Measurements from ENCODE around the gene FBXO48. TPM values are rescaled to one million over a fixed set of nuclear protein-coding genes. Genes with fewer than 3 reads are reported as not detected.

Gene FBXO48
- total RNA-seq, 4 donors from 2014 or later, result 0.61 to 0.95 (median 0.64) TPM

GRCh38 chr2:68483011-68483410, 15.9 kb upstream of the FBXO48 start:
- H3K27me3 ChIP-seq, result no peaks in the 10 kb centered on the region
- no peaks in the 10 kb centered on the region for H3K9me3 ChIP-seq
- no peak overlapping the region for H3K27ac ChIP-seq
- 93 to 100% methylated on average over 1 to 3 of the region's 3 CpGs for WGBS, 2 donors
- peaks cover 0 to 9% (median 0%) of the 10 kb centered on the region in 3 donors for H3K4me1 ChIP-seq
- H3K36me3 ChIP-seq, result no peaks in the 10 kb centered on the region
- H3K4me3 ChIP-seq, result no peak overlapping the region
- DNase-seq, result no peak
- intact Hi-C loops (cut with DNase I), result loop anchor here (5.0 to 10.0 kb wide), 2 partner anchors 232 to 444 kb away; no protein-coding TSS in a partner anchor
- TF ChIP-seq, protein P1, sequence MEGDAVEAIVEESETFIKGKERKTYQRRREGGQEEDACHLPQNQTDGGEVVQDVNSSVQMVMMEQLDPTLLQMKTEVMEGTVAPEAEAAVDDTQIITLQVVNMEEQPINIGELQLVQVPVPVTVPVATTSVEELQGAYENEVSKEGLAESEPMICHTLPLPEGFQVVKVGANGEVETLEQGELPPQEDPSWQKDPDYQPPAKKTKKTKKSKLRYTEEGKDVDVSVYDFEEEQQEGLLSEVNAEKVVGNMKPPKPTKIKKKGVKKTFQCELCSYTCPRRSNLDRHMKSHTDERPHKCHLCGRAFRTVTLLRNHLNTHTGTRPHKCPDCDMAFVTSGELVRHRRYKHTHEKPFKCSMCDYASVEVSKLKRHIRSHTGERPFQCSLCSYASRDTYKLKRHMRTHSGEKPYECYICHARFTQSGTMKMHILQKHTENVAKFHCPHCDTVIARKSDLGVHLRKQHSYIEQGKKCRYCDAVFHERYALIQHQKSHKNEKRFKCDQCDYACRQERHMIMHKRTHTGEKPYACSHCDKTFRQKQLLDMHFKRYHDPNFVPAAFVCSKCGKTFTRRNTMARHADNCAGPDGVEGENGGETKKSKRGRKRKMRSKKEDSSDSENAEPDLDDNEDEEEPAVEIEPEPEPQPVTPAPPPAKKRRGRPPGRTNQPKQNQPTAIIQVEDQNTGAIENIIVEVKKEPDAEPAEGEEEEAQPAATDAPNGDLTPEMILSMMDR (IDR thresholded peaks at IDR 0.05), result no peak
- no peak for TF ChIP-seq POLR2A (IDR thresholded peaks at IDR 0.05)

GRCh38 chr2:68482296-68482820, 15.3 kb upstream of the FBXO48 start:
- Histone ChIP-seq H3K4me1 (peaks cover 0 to 6% (median 0%) of the 10 kb centered on the region in 3 donors), H3K27ac (no peak overlapping the region), H3K9me3 (no peaks in the 10 kb centered on the region), H3K4me3 (no peak overlapping the region), H3K27me3 (no peaks in the 10 kb centered on the region), H3K36me3 (no peaks in the 10 kb centered on the region)
- no peak for DNase-seq
- 38 to 86% methylated on average over 1 of the region's 2 CpGs for WGBS, 2 donors
- TF ChIP-seq POLR2A (IDR thresholded peaks at IDR 0.05), result no peak
- TF ChIP-seq, protein P1 (IDR thresholded peaks at IDR 0.05), result no peak
- intact Hi-C loops (cut with DNase I), result loop anchor here (5.0 to 10.0 kb wide), 2 partner anchors 232 to 445 kb away; no protein-coding TSS in a partner anchor

GRCh38 chr2:68478688-68479087, 11.6 kb upstream of the FBXO48 start:
- H3K4me3 ChIP-seq, result no peak overlapping the region
- H3K36me3 ChIP-seq, result no peaks in the 10 kb centered on the region
- peaks cover 0 to 18% (median 0%) of the 10 kb centered on the region in 3 donors for H3K4me1 ChIP-seq
- TF ChIP-seq, protein P1 (IDR thresholded peaks at IDR 0.05), result no peak
- TF ChIP-seq POLR2A (IDR thresholded peaks at IDR 0.05), result no peak
- no peaks in the 10 kb centered on the region for H3K9me3 ChIP-seq
- H3K27me3 ChIP-seq, result no peaks in the 10 kb centered on the region
- intact Hi-C loops (cut with DNase I), result no loop called here
- 80 to 90% methylated on average over 1 of the region's 1 CpG for WGBS, 2 donors
- no peak for DNase-seq
- no peak overlapping the region for H3K27ac ChIP-seq

DNA sequence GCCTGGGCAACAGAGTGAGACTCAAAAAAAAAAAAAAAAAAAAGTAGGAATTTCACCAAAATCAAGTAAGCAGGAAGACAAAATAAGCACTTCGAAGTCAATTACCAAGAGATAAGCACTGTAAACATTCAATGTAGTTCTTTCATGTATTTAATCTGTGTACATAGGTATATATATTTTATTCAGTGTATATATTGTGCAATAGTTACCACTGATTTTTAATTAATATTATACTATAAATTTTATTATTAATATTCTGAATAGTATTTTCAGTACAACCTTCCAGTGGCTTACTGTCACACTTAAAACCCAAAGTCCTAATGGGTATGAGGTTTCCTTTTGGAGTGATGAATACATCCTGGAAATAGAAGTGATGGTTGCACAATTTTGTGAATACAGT, 9.4 kb upstream of the FBXO48 start:
- Histone ChIP-seq H3K9me3 (no peaks in the 10 kb centered on the region), H3K27me3 (no peaks in the 10 kb centered on the region), H3K36me3 (no peaks in the 10 kb centered on the region), H3K4me1 (peaks cover 0 to 12% (median 0%) of the 10 kb centered on the region in 3 donors), H3K4me3 (no peak overlapping the region), H3K27ac (no peak overlapping the region)
- TF ChIP-seq POLR2A (IDR thresholded peaks at IDR 0.05), result no peak
- TF ChIP-seq, protein P1 (IDR thresholded peaks at IDR 0.05), result no peak
- intact Hi-C loops (cut with DNase I), result no loop called here
- DNase-seq, result no peak
- WGBS, 2 donors, result 91 to 94% methylated on average over 1 of the region's 1 CpG

DNA sequence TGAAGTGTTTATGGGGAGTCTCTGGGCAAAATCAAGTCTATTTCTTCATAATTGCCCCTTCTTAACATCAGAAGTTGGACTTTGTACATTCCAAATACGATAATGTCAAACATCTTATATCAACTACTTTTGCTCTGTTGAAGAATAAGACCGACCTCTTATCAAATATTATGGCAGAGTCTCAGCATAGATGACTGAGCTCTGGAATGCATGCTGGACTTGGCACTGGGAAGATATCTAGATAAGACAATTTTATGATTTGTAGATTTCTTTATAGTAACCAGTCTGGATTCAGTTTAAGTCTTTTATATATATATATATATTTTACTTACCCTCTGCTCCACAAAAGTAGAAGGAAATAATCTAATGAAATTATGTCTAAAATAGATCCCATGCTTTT, 8.5 kb upstream of the FBXO48 start:
- Histone ChIP-seq H3K9me3 (no peaks in the 10 kb centered on the region), H3K27ac (peak overlapping the region in 2 of 4 donors; percentile 26 to 36), H3K4me1 (peaks cover 0 to 12% (median 0%) of the 10 kb centered on the region in 3 donors), H3K36me3 (no peaks in the 10 kb centered on the region), H3K4me3 (no peak overlapping the region), H3K27me3 (no peaks in the 10 kb centered on the region)
- intact Hi-C loops (cut with DNase I), result no loop called here
- 88 to 97% methylated on average over 2 of the region's 2 CpGs for WGBS, 2 donors
- DNase-seq, result no peak
- no peak for TF ChIP-seq POLR2A (IDR thresholded peaks at IDR 0.05)
- TF ChIP-seq, protein P1 (IDR thresholded peaks at IDR 0.05), result no peak

Measured in esophagus squamous epithelium (tissue), 5 donors.